BJ (cell line): ENCODE results near the gene PID1. TPM values are rescaled to one million over a fixed set of nuclear protein-coding genes. Genes with fewer than 3 reads are reported as not detected.

Experiments
- CTCF ChIA-PET: fragments of 350-600 bp; formaldehyde crosslinking; extraction: SDS; loops from one replicate; lab custom pipeline; 2021; ENCODE audit warnings: antibody characterized with exemption, inconsistent platforms; lab: Yijun Ruan, JAX
- POLR2A ChIA-PET: fragments of 300-600 bp; sonication (Branson Sonifier 250); formaldehyde crosslinking; extraction: SDS; loops from one replicate; lab custom pipeline; 2021; ENCODE audit warnings: antibody characterized with exemption; lab: Charles Lee
- DNase-seq: peaks from one replicate; pipeline ENCODE4 v3.0.0-alpha.2; 2011; ENCODE audit warnings: low read depth
- H3K27me3 ChIP-seq: 2 replicates; pipeline ENCODE4 v1.6.0; 2011; ENCODE audit warnings: low read length; ENCODE audit not compliant: control insufficient read depth, insufficient read depth
- H3K36me3 ChIP-seq: 2 replicates; pipeline ENCODE4 v1.5.1; 2011; ENCODE audit warnings: low read length; ENCODE audit not compliant: control insufficient read depth, insufficient read depth
- H3K4me3 ChIP-seq: 2 replicates; pipeline ENCODE4 v1.5.1; 2011; ENCODE audit warnings: low read depth, mild to moderate bottlenecking, control low read depth, low read length
- CTCF ChIP-seq: IDR thresholded peaks from 2 replicates; pipeline ENCODE4 v1.5.1; 2011; ENCODE audit warnings: low read depth, mild to moderate bottlenecking, control low read depth, inconsistent platforms, low read length, moderate library complexity; ENCODE audit not compliant: insufficient read depth
- polyA plus RNA-seq: library from polyadenylated mRNA; depleted of rRNA; stranded (reverse); fragments of >200 nt; gene quantifications from 2 replicates; pipeline ENCODE4 v1.2.3, GENCODE V29; 2011

The PID1 gene
- polyA plus RNA-seq, 1 experiment, result 8.8 TPM

GRCh38 chr2:229244975-229245374, 26.1 kb downstream of the PID1 start:
- Histone ChIP-seq H3K36me3 (no peaks in the 10 kb centered on the region), H3K4me3 (no peak overlapping the region), H3K27me3 (no peaks in the 10 kb centered on the region)
- ChIA-PET POLR2A (no interaction called here), CTCF (interaction anchor here (1.3 kb wide), 1 partner anchor 8 kb away, joined by 3 read pairs; no protein-coding TSS in a partner anchor)
- TF ChIP-seq CTCF, result no peak
- no peak for DNase-seq

GRCh38 chr2:229243890-229244560, 27.1 kb downstream of the PID1 start:
- ChIA-PET POLR2A (no interaction called here), CTCF (interaction anchor here (1.3 kb wide), 1 partner anchor 9 kb away, joined by 3 read pairs; no protein-coding TSS in a partner anchor)
- no peaks in the 10 kb centered on the region for H3K36me3 ChIP-seq
- H3K4me3 ChIP-seq, result no peak overlapping the region
- no peak for TF ChIP-seq CTCF
- H3K27me3 ChIP-seq, result no peaks in the 10 kb centered on the region
- no peak for DNase-seq

- DNase-seq, result no peak
- TF ChIP-seq CTCF, result no peak
- H3K36me3 ChIP-seq, result no peaks in the 10 kb centered on the region
- ChIA-PET CTCF (no interaction called here), POLR2A (no interaction called here)
- no peaks in the 10 kb centered on the region for H3K27me3 ChIP-seq
- H3K4me3 ChIP-seq, result no peak overlapping the region
Measured at GRCh38 chr2:229240984-229241491, 30.0 kb downstream of the PID1 start.

GRCh38 chr2:229239021-229239420, 32.1 kb downstream of the PID1 start:
- no peak for DNase-seq
- Histone ChIP-seq H3K36me3 (no peaks in the 10 kb centered on the region), H3K27me3 (no peaks in the 10 kb centered on the region), H3K4me3 (no peak overlapping the region)
- CTCF ChIA-PET, result no interaction called here
- no peak for TF ChIP-seq CTCF
- POLR2A ChIA-PET, result no interaction called here

- H3K36me3 ChIP-seq, result no peaks in the 10 kb centered on the region
- H3K27me3 ChIP-seq, result no peaks in the 10 kb centered on the region
- ChIA-PET CTCF (no interaction called here), POLR2A (no interaction called here)
- no peak for DNase-seq
- no peak for TF ChIP-seq CTCF
- H3K4me3 ChIP-seq, result no peak overlapping the region
Measured at GRCh38 chr2:229237270-229237669, 33.8 kb downstream of the PID1 start.
